GM13976 (cell line): ENCODE results near the gene ECE2.
"Not testable (repeated sequence)": the region's sequence is repeated elsewhere in the genome, so short reads cannot be mapped to it uniquely, and the experiment has no call there.

Experiments used
- DNase-seq: peaks from one replicate; pipeline ENCODE4 v3.0.0; 2012; ENCODE audit warnings: low spot score
- CTCF ChIP-seq: IDR thresholded peaks from 2 replicates; pipeline ENCODE4 v1.5.1; 2012; ENCODE audit warnings: borderline replicate concordance, mild to moderate bottlenecking; ENCODE audit not compliant: insufficient read depth; ENCODE audit errors: extremely low read depth, missing control alignments, control extremely low read depth
- in situ Hi-C: fragments of 300-500 bp; cut with MboI; formaldehyde crosslinking; loops from one replicate; pipeline ENCODE4 v1.12.0; 2022; ENCODE audit warnings: low sequenced_read_pairs, mixed read lengths, inconsistent platforms; ENCODE audit not compliant: unreplicated experiment

Gene ECE2

GRCh38 chr3:184262764-184263179 is 13.1 kb upstream of the ECE2 start:
- DNase-seq = no peak
- in situ Hi-C loops = no loop called here
- no peak for TF ChIP-seq CTCF

- DNase-seq, in situ Hi-C loops: not testable (repeated sequence)
These were observed 8.6 kb upstream of the ECE2 start for GRCh38 chr3:184267249-184267648.

GRCh38 chr3:184272269-184272668 is 3.6 kb upstream of the ECE2 start:
- in situ Hi-C loops = no loop called here
- no peak for DNase-seq
- no peak for TF ChIP-seq CTCF

GRCh38 chr3:184275381-184275701 is 481 bp upstream of the ECE2 start:
- in situ Hi-C loops = no loop called here
- no peak for TF ChIP-seq CTCF
- no peak for DNase-seq

GRCh38 chr3:184277366-184277765 is 1.5 kb downstream of the ECE2 start:
- no peak for TF ChIP-seq CTCF
- in situ Hi-C loops = no loop called here
- no peak for DNase-seq

GRCh38 chr3:184282941-184283340 is 7.1 kb downstream of the ECE2 start:
- in situ Hi-C loops = loop anchor here (10.0 kb wide), 1 partner anchor 388 kb away; no protein-coding TSS in a partner anchor

GRCh38 chr3:184283681-184284080 is 7.9 kb downstream of the ECE2 start:
- TF ChIP-seq CTCF = no peak
- no peak for DNase-seq
- in situ Hi-C loops = loop anchor here (10.0 kb wide), 1 partner anchor 389 kb away; no protein-coding TSS in a partner anchor

More at GRCh38 chr3:184282941-184283340, 7.1 kb downstream of the ECE2 start:
- TF ChIP-seq CTCF = no peak
- no peak for DNase-seq
